Right cardiac atrium (tissue), 5 donors: ENCODE data around the gene LIPC. TPM values are rescaled to one million over a fixed set of nuclear protein-coding genes. Genes with fewer than 3 reads are reported as not detected.

Experiments used
- ATAC-seq, 2 donors: fragments of 200-7000 bp; cut with Tn5 transposase; one replicate each; pipeline versions ENCODE4 v1.8.0 to v1.9.1; 2020; ENCODE audit warnings: moderate library complexity in 2 of 2, mild to moderate bottlenecking in 1 of 2
- DNase-seq, 3 donors: peaks; one replicate each; pipeline ENCODE4 v3.0.0-alpha.2; 2020
- H3K27ac ChIP-seq: one replicate; pipeline ENCODE4 v1.5.1; 2013; ENCODE audit warnings: mild to moderate bottlenecking, low read length, control low read depth, moderate library complexity
- H3K27me3 ChIP-seq: one replicate; pipeline ENCODE4 v1.6.1; 2013; ENCODE audit not compliant: control insufficient read depth, insufficient read depth
- H3K4me1 ChIP-seq: one replicate; pipeline ENCODE4 v1.6.1; 2013; ENCODE audit warnings: low read length; ENCODE audit not compliant: control insufficient read depth, insufficient read depth
- H3K4me3 ChIP-seq: one replicate; pipeline ENCODE4 v1.5.1; 2013; ENCODE audit warnings: low read length, control low read depth
- H3K9me3 ChIP-seq: one replicate; pipeline ENCODE4 v1.6.1; 2013; ENCODE audit warnings: low read length; ENCODE audit not compliant: control insufficient read depth
- WGBS: extraction: QIAGEN DNeasy Blood & Tissue Kit; methylation state at CpG from one replicate; pipeline ENCODE4 v1.1.7; 2013; 5-methylcytosine and 5-hydroxymethylcytosine counted together
- intact Hi-C, 4 donors: fragments of 100-400 bp; cut with DNase I; formaldehyde crosslinking; loops; one replicate each; pipeline versions ENCODE4 v1.11.0 to v1.14.0; 2022 to 2023
- polyA plus RNA-seq: library from polyadenylated mRNA; stranded (reverse); fragments of 200-250 nt; gene quantifications from one replicate; pipeline ENCODE4 v1.2.3, GENCODE V29; 2013
- total RNA-seq, 4 donors: library from RNA; stranded (reverse); fragmentation: NEBNext Ultra II Directional; extraction: Animal tissue kit (Norgen Biotek cat#: 25700); gene quantifications; one replicate each; pipeline ENCODE4 v1.2.1, GENCODE V29; 2021
- donor health status: healthy with polysubstance abuse.
- donor health status: DM: no; HTN: yes; CAD: no.
- donor health status: DM: no; HTN: no; CAD: no.
- donor health status: DM: no; HTN: yes; CAD: no; lungs with severe emphysema.
- donor health status: DM: yes; HTN: yes; CAD: no.

The LIPC gene
- total and polyA plus RNA-seq, 5 donors, result 0.61 to 1.1 (median 0.88) TPM

GRCh38 chr15:58406811-58407210 is 25.0 kb upstream of the LIPC start:
- no peaks in the 10 kb centered on the region for H3K27me3 ChIP-seq
- ATAC-seq (no peak), DNase-seq (no peak)
- WGBS, result 88% methylated on average over 3 of the region's 3 CpGs
- no peaks in the 10 kb centered on the region for H3K4me1 ChIP-seq
- intact Hi-C loops, result no loop called here
- no peak overlapping the region for H3K27ac ChIP-seq
- no peak overlapping the region for H3K4me3 ChIP-seq
- H3K9me3 ChIP-seq, result no peaks in the 10 kb centered on the region

GRCh38 chr15:58407236-58407775 is 24.5 kb upstream of the LIPC start:
- ATAC-seq (no peak), DNase-seq (no peak)
- no peaks in the 10 kb centered on the region for H3K4me1 ChIP-seq
- H3K4me3 ChIP-seq, result no peak overlapping the region
- intact Hi-C loops, result no loop called here
- 87% methylated on average over 1 of the region's 1 CpG for WGBS
- no peak overlapping the region for H3K27ac ChIP-seq
- H3K27me3 ChIP-seq, result no peaks in the 10 kb centered on the region
- H3K9me3 ChIP-seq, result no peaks in the 10 kb centered on the region

GRCh38 chr15:58407778-58408177 is 24.0 kb upstream of the LIPC start:
- intact Hi-C loops, result no loop called here
- Histone ChIP-seq H3K9me3 (no peaks in the 10 kb centered on the region), H3K27me3 (no peaks in the 10 kb centered on the region), H3K27ac (no peak overlapping the region), H3K4me3 (no peak overlapping the region), H3K4me1 (no peaks in the 10 kb centered on the region)
- no peak for ATAC-seq
- DNase-seq, result no peak
- 94% methylated on average over 4 of the region's 4 CpGs for WGBS

- ATAC-seq (no peak), DNase-seq (no peak)
- no peak overlapping the region for H3K27ac ChIP-seq
- H3K9me3 ChIP-seq, result no peaks in the 10 kb centered on the region
- intact Hi-C loops, result no loop called here
- H3K4me3 ChIP-seq, result peak overlapping the region; percentile 22
- H3K27me3 ChIP-seq, result no peaks in the 10 kb centered on the region
- H3K4me1 ChIP-seq, result no peaks in the 10 kb centered on the region
Measured at GRCh38 chr15:58409861-58410260, 21.9 kb upstream of the LIPC start.

- H3K27ac ChIP-seq, result no peak overlapping the region
- no peaks in the 10 kb centered on the region for H3K4me1 ChIP-seq
- 55% methylated on average over 4 of the region's 4 CpGs for WGBS
- DNase-seq (peak in 1 of 3 donors; percentile 65), ATAC-seq (peak; percentile 77 to 78)
- H3K4me3 ChIP-seq, result peak overlapping the region; percentile 22
- H3K27me3 ChIP-seq, result no peaks in the 10 kb centered on the region
- H3K9me3 ChIP-seq, result no peaks in the 10 kb centered on the region
- intact Hi-C loops, result no loop called here
Measured at GRCh38 chr15:58410353-58410752, 21.4 kb upstream of the LIPC start.

- WGBS, result 99% methylated on average over 3 of the region's 3 CpGs
- no peak for ATAC-seq
- Histone ChIP-seq H3K27ac (no peak overlapping the region), H3K4me1 (no peaks in the 10 kb centered on the region), H3K27me3 (no peaks in the 10 kb centered on the region), H3K4me3 (no peak overlapping the region), H3K9me3 (no peaks in the 10 kb centered on the region)
- intact Hi-C loops, result no loop called here
- no peak for DNase-seq
Measured at GRCh38 chr15:58413253-58413652, 18.5 kb upstream of the LIPC start.

- Histone ChIP-seq H3K27me3 (no peaks in the 10 kb centered on the region), H3K4me3 (no peak overlapping the region), H3K4me1 (no peaks in the 10 kb centered on the region), H3K27ac (no peak overlapping the region), H3K9me3 (no peaks in the 10 kb centered on the region)
- intact Hi-C loops, result no loop called here
- DNase-seq, result no peak
- 81% methylated on average over 3 of the region's 3 CpGs for WGBS
- no peak for ATAC-seq
Measured at GRCh38 chr15:58415636-58416035, 16.2 kb upstream of the LIPC start.

- DNase-seq (no peak), ATAC-seq (no peak)
- Histone ChIP-seq H3K4me3 (no peak overlapping the region), H3K27me3 (no peaks in the 10 kb centered on the region), H3K9me3 (no peaks in the 10 kb centered on the region), H3K27ac (no peak overlapping the region), H3K4me1 (no peaks in the 10 kb centered on the region)
- WGBS, result 76% methylated on average over 5 of the region's 5 CpGs
- intact Hi-C loops, result no loop called here
Measured at GRCh38 chr15:58416963-58417362, 14.8 kb upstream of the LIPC start.

- Histone ChIP-seq H3K27ac (no peak overlapping the region), H3K4me1 (no peaks in the 10 kb centered on the region), H3K9me3 (no peaks in the 10 kb centered on the region), H3K27me3 (no peaks in the 10 kb centered on the region), H3K4me3 (no peak overlapping the region)
- no peak for ATAC-seq
- 85% methylated on average over 1 of the region's 1 CpG for WGBS
- DNase-seq, result no peak
- intact Hi-C loops, result no loop called here
Measured at GRCh38 chr15:58418135-58418534, 13.7 kb upstream of the LIPC start.

GRCh38 chr15:58419803-58420524 is 11.8 kb upstream of the LIPC start:
- H3K4me1 ChIP-seq, result peaks cover 4% of the 10 kb centered on the region
- no peaks in the 10 kb centered on the region for H3K27me3 ChIP-seq
- H3K27ac ChIP-seq, result no peak overlapping the region
- H3K4me3 ChIP-seq, result no peak overlapping the region
- WGBS, result 93% methylated on average over 11 of the region's 11 CpGs
- intact Hi-C loops, result no loop called here
- ATAC-seq, result no peak
- no peak for DNase-seq
- H3K9me3 ChIP-seq, result no peaks in the 10 kb centered on the region

GRCh38 chr15:58420579-58421043 is 11.2 kb upstream of the LIPC start:
- intact Hi-C loops, result no loop called here
- Histone ChIP-seq H3K27ac (no peak overlapping the region), H3K4me3 (no peak overlapping the region), H3K4me1 (peaks cover 4% of the 10 kb centered on the region), H3K27me3 (no peaks in the 10 kb centered on the region), H3K9me3 (no peaks in the 10 kb centered on the region)
- WGBS, result 81% methylated on average over 5 of the region's 5 CpGs
- ATAC-seq (no peak), DNase-seq (no peak)
